Adrenal gland (tissue), 12 donors: ENCODE results near the gene SERPINA4. TPM values are rescaled to one million over a fixed set of nuclear protein-coding genes. Genes with fewer than 3 reads are reported as not detected.

Source experiments
- DNase-seq, 7 donors: peaks; one replicate each; pipeline ENCODE4 v3.0.0-alpha.2; 2019 to 2020
- H3K27ac ChIP-seq, 5 donors: fragments of 200-600 bp; sonication (generic) in 4 of 5; 1 replicate in 3 of 5; 2 replicates in 2 of 5; pipeline versions ENCODE4 v1.5.1 to v1.8.0; 2016 to 2020; ENCODE audit warnings: mild to moderate bottlenecking in 1 of 5
- H3K27me3 ChIP-seq: fragments of 200-600 bp; 2 replicates; pipeline ENCODE4 v1.8.0; 2021
- H3K36me3 ChIP-seq, 2 donors: fragments of 200-600 bp; replicated peaks in 1 of 2; 1 replicate in 1 of 2; 2 replicates in 1 of 2; pipeline versions ENCODE4 v1.5.1 to v1.8.0; 2018 to 2022
- H3K4me1 ChIP-seq, 2 donors: fragments of 200-600 bp; replicated peaks in 1 of 2; 1 replicate in 1 of 2; 2 replicates in 1 of 2; pipeline versions ENCODE4 v1.5.1 to v1.8.0; 2018 to 2021
- H3K4me3 ChIP-seq, 4 donors: fragments of 200-600 bp; sonication (generic) in 3 of 4; one replicate each; pipeline ENCODE4 v1.5.1; 2016 to 2018
- H3K9me3 ChIP-seq, 3 donors: fragments of 200-600 bp; sonication (generic) in 1 of 3; replicated peaks in 1 of 3; 1 replicate in 2 of 3; 2 replicates in 1 of 3; pipeline versions ENCODE4 v1.5.1 to v1.8.0; 2016 to 2021
- CTCF ChIP-seq, 6 experiments: fragments of 450-650 bp in 4 of 6; fragments of 200-600 bp in 2 of 6; sonication (generic) in 1 of 6; IDR thresholded peaks; 1 replicate in 5 of 6; 2 replicates in 1 of 6; pipeline versions ENCODE4 v1.5.1 to v1.8.0; 2016 to 2021; ENCODE audit warnings: antibody characterized with exemption in 6 of 6, mild to moderate bottlenecking in 2 of 6, moderate library complexity in 1 of 6
- POLR2A ChIP-seq, 2 donors: fragments of 450-650 bp; IDR thresholded peaks; one replicate each; pipeline ENCODE4 v1.6.1; 2017; ENCODE audit warnings: antibody characterized with exemption in 2 of 2, mild to moderate bottlenecking in 2 of 2, moderate library complexity in 1 of 2
- WGBS, 4 donors: extraction: QIAGEN DNeasy Blood & Tissue Kit in 2 of 4; methylation state at CpG; one replicate each; pipeline versions ENCODE4 v1.1.5 to v1.1.7; 2013 to 2017; 5-methylcytosine and 5-hydroxymethylcytosine counted together
- intact Hi-C, 2 donors: fragments of 100-400 bp; cut with DNase I; formaldehyde crosslinking; loops; one replicate each; pipeline versions ENCODE4 v1.14.1 to v1.15.0; 2022 to 2023
- polyA plus RNA-seq, 3 donors: library from polyadenylated mRNA; stranded (reverse); fragments of 200-250 nt in 2 of 3; fragments of 350-450 nt in 1 of 3; fragmentation: Illumina TruSeq in 1 of 3; extraction: RNeasy Lipid Tissue Mini Kit (QIAGEN cat#74804) in 1 of 3; gene quantifications; one replicate each; pipeline ENCODE4 v1.2.3, GENCODE V29; 2013 to 2014
- total RNA-seq, 9 donors: library from RNA; depleted of rRNA in 4 of 9; stranded (reverse); fragments of >200 nt in 4 of 9; fragments of 120-200 nt in 1 of 9; fragmentation: NEBNext Ultra II Directional in 1 of 9; extraction: Animal tissue kit (Norgen Biotek cat#: 25700) in 1 of 9; gene quantifications; one replicate each; pipeline versions ENCODE4 v1.1.0 to v1.2.4, GENCODE V29; 2013 to 2023
- donor health status: healthy with polysubstance abuse.
- donor health status: Bipolar disorder and iron deficiency.
- donor health status: DM: yes; HTN: yes; CAD: no.
- donor health status: DM: no; HTN: no; CAD: no.
- donor health status: DM: no; HTN: no; CAD: no.
- donor health status: DM: yes; HTN: yes; CAD: no.

The SERPINA4 gene
- total and polyA plus RNA-seq, 12 donors: 0.06 to 0.31 (median 0.11) TPM; not detected in 9

- intact Hi-C loops: no loop called here
- 69 to 81% (median 72%) methylated on average over 3 of the region's 3 CpGs for WGBS, 4 donors
- no peak for DNase-seq
Observed at GRCh38 chr14:94535506-94535905, 25.7 kb upstream of the SERPINA4 start.

GRCh38 chr14:94536836-94537235 lies 24.4 kb upstream of the SERPINA4 start:
- peak in 1 of 7 donors; percentile 23 for DNase-seq
- Histone ChIP-seq H3K4me1 (no peaks in the 10 kb centered on the region), H3K36me3 (no peaks in the 10 kb centered on the region), H3K4me3 (no peak overlapping the region), H3K9me3 (no peaks in the 10 kb centered on the region), H3K27ac (no peak overlapping the region), H3K27me3 (peaks cover 10% of the 10 kb centered on the region)
- WGBS, 4 donors: 47 to 57% (median 53%) methylated on average over 2 of the region's 2 CpGs
- intact Hi-C loops: no loop called here
- no peak for TF ChIP-seq CTCF (IDR thresholded peaks at IDR 0.05)
- no peak for TF ChIP-seq POLR2A (IDR thresholded peaks at IDR 0.05)

More at GRCh38 chr14:94535506-94535905, 25.7 kb upstream of the SERPINA4 start:
- TF ChIP-seq CTCF (IDR thresholded peaks at IDR 0.05) (no peak), POLR2A (IDR thresholded peaks at IDR 0.05) (no peak)
- H3K27me3 ChIP-seq: peaks cover 10% of the 10 kb centered on the region
- H3K4me1 ChIP-seq: no peaks in the 10 kb centered on the region
- H3K27ac ChIP-seq: no peak overlapping the region
- H3K36me3 ChIP-seq: no peaks in the 10 kb centered on the region
- no peaks in the 10 kb centered on the region for H3K9me3 ChIP-seq
- no peak overlapping the region for H3K4me3 ChIP-seq

- no peaks in the 10 kb centered on the region for H3K36me3 ChIP-seq
- intact Hi-C loops: no loop called here
- 83 to 87% (median 86%) methylated on average over 6 of the region's 6 CpGs for WGBS, 4 donors
- H3K9me3 ChIP-seq: no peaks in the 10 kb centered on the region
- peaks cover 10% of the 10 kb centered on the region for H3K27me3 ChIP-seq
- peak in 1 of 7 donors; percentile 18 for DNase-seq
- H3K4me3 ChIP-seq: no peak overlapping the region
- no peak overlapping the region for H3K27ac ChIP-seq
- H3K4me1 ChIP-seq: no peaks in the 10 kb centered on the region
- TF ChIP-seq POLR2A (IDR thresholded peaks at IDR 0.05): no peak
- TF ChIP-seq CTCF (IDR thresholded peaks at IDR 0.05): no peak
Observed at GRCh38 chr14:94538070-94538740, 23.0 kb upstream of the SERPINA4 start.

- Histone ChIP-seq H3K4me3 (no peak overlapping the region), H3K27ac (no peak overlapping the region), H3K36me3 (no peaks in the 10 kb centered on the region), H3K27me3 (peaks cover 4% of the 10 kb centered on the region), H3K4me1 (no peaks in the 10 kb centered on the region), H3K9me3 (no peaks in the 10 kb centered on the region)
- peak in 1 of 7 donors; percentile 9 for DNase-seq
- intact Hi-C loops: no loop called here
- TF ChIP-seq POLR2A (IDR thresholded peaks at IDR 0.05) (no peak), CTCF (IDR thresholded peaks at IDR 0.05) (no peak)
- WGBS, 4 donors: 68 to 84% (median 78%) methylated on average over 7 of the region's 7 CpGs
Observed at GRCh38 chr14:94539181-94539580, 22.1 kb upstream of the SERPINA4 start.
